H1 (cell line): ENCODE results near the gene OMG. TPM values are rescaled to one million over a fixed set of nuclear protein-coding genes. Genes with fewer than 3 reads are reported as not detected.

ENCODE experiments used
- CHD7 ChIP-seq: fragments of 300-600 bp; sonication (generic); IDR thresholded peaks from 2 replicates; pipeline ENCODE4 v1.7.1; 2012; ENCODE audit warnings: low read length, moderate library complexity, mild to moderate bottlenecking, inconsistent platforms; ENCODE audit not compliant: insufficient replicate concordance
- EZH2 ChIP-seq: fragments of 200-600 bp; sonication (generic); IDR thresholded peaks from 2 replicates; pipeline ENCODE4 v1.7.1; 2012; ENCODE audit warnings: low read depth, mild to moderate bottlenecking, moderate library complexity, low read length, inconsistent platforms; ENCODE audit not compliant: severe bottlenecking
- RXRA ChIP-seq: IDR thresholded peaks from 2 replicates; pipeline ENCODE4 v1.6.1; 2011; ENCODE audit warnings: low read depth, mild to moderate bottlenecking, low read length, moderate library complexity; ENCODE audit not compliant: insufficient read depth
- USF2 ChIP-seq: IDR thresholded peaks from 2 replicates; pipeline ENCODE4 v1.6.1; 2011; ENCODE audit warnings: low read length, improper control_type of control experiment
- polyA plus RNA-seq, 7 experiments: library from polyadenylated mRNA; depleted of rRNA in 3 of 7; stranded (reverse) in 5 of 7; unstranded in 2 of 7; fragments of >200 nt in 5 of 7; fragments of 200-250 nt in 2 of 7; gene quantifications; 1 replicate in 5 of 7; 2 replicates in 1 of 7; 4 replicates in 1 of 7; pipeline versions ENCODE4 v1.2.1 to v1.2.3, GENCODE V29; 2011 to 2013; ENCODE audit warnings: missing spikeins in 2 of 7, mixed read lengths in 2 of 7
- total RNA-seq: library from RNA; stranded (reverse); fragmentation: NEBNext Ultra II Directional; extraction: Animal tissue kit (Norgen Biotek cat#: 25700); gene quantifications from 2 replicates; pipeline ENCODE4 v1.2.1, GENCODE V29; 2021

The OMG gene
- total and polyA plus RNA-seq, 2 of the 8 experiments (the other 6 are each of a cell fraction or from before 2014, with no cell fraction given): not detected

GRCh38 chr17:31307640-31308039 lies 10.6 kb upstream of the OMG start (continued):
- TF ChIP-seq CHD7 (no peak), EZH2 (no peak), RXRA (no peak), USF2 (no peak)
